Hepatocyte (in vitro differentiated cells): ENCODE data around the gene ENOX1.

ENCODE experiments used
- CTCF ChIP-seq: fragments of 200-600 bp; sonication (generic); IDR thresholded peaks from 2 replicates; pipeline ENCODE4 v1.5.1; 2016; ENCODE audit warnings: antibody characterized with exemption, mild to moderate bottlenecking; ENCODE audit not compliant: poor library complexity
- EZH2 ChIP-seq: fragments of 200-600 bp; sonication (generic); IDR thresholded peaks from 2 replicates; pipeline ENCODE4 v1.6.1; 2016; ENCODE audit warnings: antibody characterized with exemption, mild to moderate bottlenecking, borderline replicate concordance
- EZH2phosphoT487 ChIP-seq: fragments of 200-600 bp; sonication (generic); IDR thresholded peaks from one replicate; pipeline ENCODE4 v1.6.1; 2018; ENCODE audit warnings: antibody characterized with exemption, mild to moderate bottlenecking, low read depth, moderate library complexity; ENCODE audit not compliant: unreplicated experiment, severe bottlenecking

DNA sequence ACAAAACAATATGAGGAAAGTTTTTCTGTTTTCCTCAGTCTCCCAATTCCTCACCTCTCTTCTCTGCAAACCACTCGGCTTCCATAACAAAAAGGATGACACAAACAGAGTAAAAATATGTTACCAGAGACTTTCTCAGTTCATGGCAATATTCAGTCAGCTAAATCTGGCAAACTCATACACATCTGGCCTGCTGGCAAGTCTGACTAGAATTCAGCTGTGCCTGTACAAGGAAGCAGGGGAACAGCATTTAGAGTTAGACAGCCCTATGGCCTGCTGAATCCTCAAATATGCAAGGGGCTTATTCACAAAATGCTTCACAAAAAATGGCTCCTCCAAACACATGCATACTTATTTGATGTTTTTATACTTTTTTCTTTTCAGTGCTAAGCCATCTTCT, 227.8 kb downstream of the ENOX1 start:
- TF ChIP-seq CTCF, result no peak
- no peak for TF ChIP-seq EZH2phosphoT487
- TF ChIP-seq EZH2, result no peak
